MV-4-11 (cell line): ENCODE measurements around the gene NUBP2.

ENCODE experiments used
- DNase-seq: peaks from one replicate; lab custom pipeline; 2025; lab: John Stamatoyannopoulos, UW

The NUBP2 gene

DNA sequence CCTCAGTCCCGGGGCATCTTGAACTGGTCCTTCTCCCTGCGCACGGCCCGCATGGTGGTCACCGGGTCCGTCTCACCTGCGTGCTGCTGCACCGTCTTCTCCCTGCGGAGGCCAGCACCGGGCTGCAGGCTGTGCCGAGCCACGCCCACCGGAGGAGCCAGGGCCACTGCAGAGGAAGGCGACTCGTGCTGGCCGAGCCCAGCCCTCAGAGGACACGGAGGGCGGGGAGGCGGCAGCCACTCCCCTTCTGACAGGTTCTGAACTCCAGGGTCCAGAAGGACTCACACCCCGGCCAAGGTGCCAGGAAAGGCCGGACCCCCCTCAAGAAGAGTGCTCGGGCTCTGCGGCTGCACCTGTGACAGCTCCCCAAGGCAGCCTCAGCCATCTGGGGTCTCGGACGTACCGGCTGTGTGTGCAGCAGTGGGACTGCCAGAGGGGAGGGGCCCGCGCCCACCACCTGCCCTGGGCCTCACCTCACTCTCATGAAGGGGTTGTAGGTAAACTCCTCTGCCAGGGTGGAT, 26.6 kb downstream of the NUBP2 start:
- DNase-seq = no peak

GRCh38 chr16:1810106-1810505, 27.3 kb downstream of the NUBP2 start:
- DNase-seq = no peak

- DNase-seq = no peak
Observed at GRCh38 chr16:1810536-1810935, 27.8 kb downstream of the NUBP2 start.

GRCh38 chr16:1812732-1813163, 30.0 kb downstream of the NUBP2 start:
- DNase-seq = no peak

DNA sequence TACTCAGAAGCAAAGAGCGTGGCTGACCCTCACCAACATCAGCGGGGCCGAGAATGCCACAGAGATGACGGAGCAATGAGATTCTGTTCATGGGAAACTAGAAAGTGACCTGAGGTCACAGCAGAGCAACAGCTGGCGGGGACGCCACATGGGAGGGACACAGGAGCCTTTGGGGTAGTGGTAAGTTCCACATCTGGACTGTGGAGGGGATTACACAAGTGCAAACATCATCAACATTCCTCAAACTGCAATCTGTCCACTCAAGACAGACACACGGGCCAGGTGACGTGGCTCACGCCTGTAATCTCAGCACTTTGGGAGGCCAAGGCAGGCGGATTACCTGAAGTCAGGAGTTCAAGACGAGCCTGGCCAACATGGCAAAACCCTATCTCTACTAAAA, 32.7 kb downstream of the NUBP2 start:
- no peak for DNase-seq

- DNase-seq = no peak
Observed at GRCh38 chr16:1816396-1817275, 33.9 kb downstream of the NUBP2 start.

- no peak for DNase-seq
Observed at GRCh38 chr16:1817276-1817589, 34.5 kb downstream of the NUBP2 start.

DNA sequence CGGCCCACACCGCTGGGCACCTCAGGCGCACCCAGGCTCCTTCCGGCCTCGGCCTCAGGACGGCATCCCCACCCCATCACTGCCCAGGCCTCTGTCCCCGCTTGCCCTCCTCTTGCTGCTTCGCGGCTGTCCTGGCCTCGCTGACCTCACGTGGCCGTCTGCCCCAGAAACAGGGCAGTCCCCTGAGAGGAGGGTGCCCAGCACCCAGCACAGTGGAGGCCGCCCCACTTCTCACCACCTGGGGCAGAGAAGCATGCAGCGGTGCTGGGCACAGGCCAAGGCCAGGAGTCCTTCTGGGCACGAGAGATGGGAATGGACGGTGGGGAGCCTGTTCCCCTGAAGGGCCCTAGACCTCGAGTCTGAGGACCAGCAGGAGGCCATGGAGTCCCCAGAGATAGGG, 35.0 kb downstream of the NUBP2 start:
- DNase-seq = no peak

GRCh38 chr16:1818204-1818872, 35.6 kb downstream of the NUBP2 start:
- DNase-seq = no peak

GRCh38 chr16:1818873-1819525, 36.2 kb downstream of the NUBP2 start:
- no peak for DNase-seq

DNA sequence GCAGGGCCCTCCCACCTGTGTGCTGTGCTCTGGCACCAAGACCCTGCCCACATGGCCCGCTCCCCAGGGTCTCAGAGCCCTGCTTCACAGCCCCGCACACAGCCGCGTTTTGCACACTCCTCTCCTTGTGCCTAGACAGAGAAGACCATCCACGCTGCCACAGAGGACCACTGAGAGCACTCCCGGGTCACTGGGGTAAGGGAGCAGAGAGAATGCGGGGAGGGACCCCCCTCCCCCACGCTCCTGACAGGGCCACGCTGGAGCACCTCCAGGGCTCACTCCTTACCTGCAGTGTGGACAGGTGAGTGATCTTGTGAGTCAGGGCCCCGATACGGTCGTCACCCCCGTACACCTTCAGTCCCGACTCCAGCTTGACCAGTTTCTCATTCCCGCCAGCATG, 36.9 kb downstream of the NUBP2 start:
- DNase-seq = no peak

DNA sequence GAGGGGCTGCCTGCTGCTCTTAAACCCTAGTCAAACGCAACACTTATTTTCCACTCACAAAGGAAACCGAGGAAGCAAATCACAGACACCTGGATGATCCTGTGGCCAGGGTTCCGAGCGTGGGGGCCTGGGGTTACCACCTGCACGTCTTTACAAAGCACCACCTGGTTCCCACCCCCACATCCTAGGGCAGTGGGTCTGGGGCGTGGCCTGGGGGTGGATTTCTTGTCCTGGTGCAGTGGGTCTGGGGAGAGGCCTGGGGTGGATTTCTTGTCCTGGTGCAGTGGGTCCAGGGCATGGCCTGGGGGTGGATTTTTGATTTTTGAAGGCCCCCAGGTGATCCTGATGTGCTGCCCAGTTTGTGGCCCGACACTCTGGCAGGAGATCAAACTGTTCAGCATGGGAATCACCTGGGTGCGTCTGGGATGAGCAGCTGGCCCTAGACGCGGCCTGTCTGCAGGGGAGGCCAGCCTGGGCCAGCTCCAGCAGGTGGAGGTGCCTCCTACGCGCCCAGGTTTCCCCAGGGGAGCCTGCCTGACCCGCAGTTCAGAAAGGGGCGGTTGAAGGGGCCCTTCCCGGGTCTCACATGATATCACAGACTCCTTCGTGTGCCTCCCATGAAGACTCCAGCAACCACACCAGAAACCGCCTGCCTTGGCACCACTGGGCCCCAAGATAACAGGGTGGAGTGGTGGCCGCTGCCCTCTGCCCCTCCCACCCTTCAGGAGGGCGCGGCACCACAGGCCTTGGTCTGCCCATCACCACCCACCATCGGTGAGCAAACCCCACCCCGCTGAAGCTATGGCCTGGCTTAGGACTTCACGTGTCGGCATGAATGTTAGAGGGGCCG, 37.6 kb downstream of the NUBP2 start:
- DNase-seq = no peak

- DNase-seq = no peak
Observed at GRCh38 chr16:1820946-1821290, 38.2 kb downstream of the NUBP2 start.

DNA sequence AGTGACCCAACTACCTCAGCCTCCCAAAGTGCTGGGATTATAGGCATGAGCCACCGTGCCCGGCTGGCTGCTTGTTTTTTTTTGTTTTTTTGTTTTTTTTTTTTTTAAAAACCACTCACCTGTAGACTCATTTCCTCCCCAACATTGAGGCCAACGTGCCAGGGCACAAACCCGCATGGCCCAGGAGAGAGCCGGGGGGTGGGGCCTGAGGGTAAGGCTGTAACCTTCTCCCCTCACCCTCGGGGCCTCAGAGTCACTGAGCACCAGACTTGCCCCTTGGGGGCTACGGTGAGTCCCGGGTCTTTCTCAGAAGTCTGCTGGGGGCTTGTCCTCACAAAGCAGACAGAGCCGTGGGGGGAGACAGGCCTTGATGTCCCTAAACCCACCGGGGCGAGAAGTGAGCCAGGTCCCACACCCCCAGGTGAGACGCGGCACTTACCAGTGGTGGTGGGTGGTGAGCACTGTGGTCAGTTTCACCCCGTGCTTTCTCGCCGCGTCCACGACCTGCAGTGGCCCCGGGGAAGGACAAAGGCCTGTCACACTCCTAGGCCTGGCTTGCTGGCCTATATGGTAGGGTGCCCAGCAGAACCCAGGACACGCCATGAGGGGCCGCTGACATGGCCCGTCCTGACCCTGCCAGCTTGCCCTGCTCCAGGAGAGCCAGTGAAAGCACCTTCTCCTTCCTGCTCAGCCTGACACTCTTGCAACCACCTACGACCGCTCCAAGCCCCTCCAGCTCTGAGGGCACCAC, 39.3 kb downstream of the NUBP2 start:
- DNase-seq = no peak

GRCh38 chr16:1822801-1823200, 40.0 kb downstream of the NUBP2 start:
- no peak for DNase-seq

- peak; percentile 54 for DNase-seq
Observed at GRCh38 chr16:1823821-1824220, 41.1 kb downstream of the NUBP2 start.

GRCh38 chr16:1825381-1825863, 42.7 kb downstream of the NUBP2 start:
- DNase-seq = no peak

DNA sequence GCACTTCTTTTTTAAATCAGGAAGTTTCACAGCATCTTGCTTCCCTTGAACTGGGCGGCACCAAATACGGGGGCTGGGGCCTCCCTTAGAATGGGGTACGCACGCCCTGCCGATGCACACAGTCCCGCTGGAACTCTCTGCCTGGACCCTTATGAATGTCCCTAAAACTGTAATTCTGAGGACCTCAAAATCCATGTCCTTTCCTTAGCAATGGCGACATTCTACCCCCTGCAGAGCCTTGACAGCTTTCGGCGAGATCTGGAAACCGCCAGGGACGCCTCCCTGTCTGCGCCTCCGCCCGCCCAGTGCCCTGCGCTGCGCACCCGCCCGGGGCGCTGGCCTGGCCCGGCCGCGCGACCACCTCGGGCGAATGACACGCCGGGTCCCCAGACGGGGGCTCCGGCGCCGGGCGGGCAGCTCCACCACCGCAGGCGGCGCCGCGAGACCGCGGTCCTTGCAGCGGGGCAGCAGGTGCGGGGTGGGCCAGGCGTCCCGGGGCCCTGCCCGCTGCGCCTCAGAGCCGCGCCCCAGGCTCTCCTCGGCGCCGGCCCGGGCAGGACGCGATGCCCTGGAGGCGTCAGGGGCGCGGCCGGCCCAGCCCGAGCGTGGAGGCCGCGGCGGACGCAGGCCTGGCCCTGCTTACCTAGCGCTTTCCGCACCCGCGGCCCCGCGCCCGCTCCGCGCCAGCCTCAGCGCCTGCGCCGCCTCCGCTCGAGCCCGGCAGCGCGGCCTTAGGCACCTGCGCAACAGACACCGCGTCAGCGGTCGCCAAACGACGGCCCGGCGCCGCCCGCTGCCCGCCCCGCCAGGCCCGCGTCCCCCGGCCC, 43.3 kb downstream of the NUBP2 start:
- DNase-seq = peak; percentile 45

GRCh38 chr16:1826691-1827573, 44.2 kb downstream of the NUBP2 start, which contains the start of the genes FAHD1 and HAGH:
FAHD1 (plus strand) TSS chr16:1827206; CDS start chr16:1827239, 33 bp downstream.
HAGH (minus strand) TSS chr16:1826825; CDS start chr16:1826787, 38 bp downstream.
- peak; percentile 85 for DNase-seq
